Measurements from ENCODE around the gene COL10A1. TPM values are rescaled to one million over a fixed set of nuclear protein-coding genes. Genes with fewer than 3 reads are reported as not detected.

Gene COL10A1
- total RNA-seq, 2 experiments from 2014 or later = not detected

DNA sequence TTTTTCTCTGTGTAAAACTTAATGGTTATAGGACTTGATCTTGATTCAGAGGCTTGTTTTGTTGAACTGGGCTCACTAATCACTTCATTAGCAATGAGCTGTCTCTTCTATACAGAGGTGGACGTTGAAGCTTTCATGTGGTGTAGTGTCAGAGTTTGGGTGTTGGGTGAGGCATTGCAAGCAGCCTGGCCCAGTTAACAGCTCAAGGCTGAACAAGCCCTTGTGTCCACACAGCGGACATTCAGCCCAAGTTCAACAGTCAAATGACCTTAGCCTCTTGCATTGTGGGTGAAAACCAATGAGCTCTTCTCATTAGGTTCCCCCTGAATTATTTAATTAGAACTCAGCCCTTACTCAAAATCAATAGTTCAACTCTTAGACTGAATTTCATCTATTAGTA, 12.5 kb downstream of the COL10A1 start:
- ChIA-PET POLR2A (no interaction called here), CTCF (interaction anchor here (0.7 to 2.8 kb wide), 3 partner anchors 10 to 44 kb away, joined by 3 to 20 read pairs (median 9); no protein-coding TSS in a partner anchor)
- no peak for DNase-seq
- H3K4me1 Mint-ChIP-seq (ENCODE audit: low read depth) = no peaks in the 10 kb centered on the region
- intact Hi-C loops (cut with micrococcal nuclease) = no loop called here
- H3K27ac Mint-ChIP-seq = no peak overlapping the region
- H3K4me3 Mint-ChIP-seq = no peak overlapping the region
- no peaks in the 10 kb centered on the region for H3K9me3 Mint-ChIP-seq
- H3K27me3 Mint-ChIP-seq = no peaks in the 10 kb centered on the region
- H3K36me3 Mint-ChIP-seq = peaks cover 57% of the 10 kb centered on the region

DNA sequence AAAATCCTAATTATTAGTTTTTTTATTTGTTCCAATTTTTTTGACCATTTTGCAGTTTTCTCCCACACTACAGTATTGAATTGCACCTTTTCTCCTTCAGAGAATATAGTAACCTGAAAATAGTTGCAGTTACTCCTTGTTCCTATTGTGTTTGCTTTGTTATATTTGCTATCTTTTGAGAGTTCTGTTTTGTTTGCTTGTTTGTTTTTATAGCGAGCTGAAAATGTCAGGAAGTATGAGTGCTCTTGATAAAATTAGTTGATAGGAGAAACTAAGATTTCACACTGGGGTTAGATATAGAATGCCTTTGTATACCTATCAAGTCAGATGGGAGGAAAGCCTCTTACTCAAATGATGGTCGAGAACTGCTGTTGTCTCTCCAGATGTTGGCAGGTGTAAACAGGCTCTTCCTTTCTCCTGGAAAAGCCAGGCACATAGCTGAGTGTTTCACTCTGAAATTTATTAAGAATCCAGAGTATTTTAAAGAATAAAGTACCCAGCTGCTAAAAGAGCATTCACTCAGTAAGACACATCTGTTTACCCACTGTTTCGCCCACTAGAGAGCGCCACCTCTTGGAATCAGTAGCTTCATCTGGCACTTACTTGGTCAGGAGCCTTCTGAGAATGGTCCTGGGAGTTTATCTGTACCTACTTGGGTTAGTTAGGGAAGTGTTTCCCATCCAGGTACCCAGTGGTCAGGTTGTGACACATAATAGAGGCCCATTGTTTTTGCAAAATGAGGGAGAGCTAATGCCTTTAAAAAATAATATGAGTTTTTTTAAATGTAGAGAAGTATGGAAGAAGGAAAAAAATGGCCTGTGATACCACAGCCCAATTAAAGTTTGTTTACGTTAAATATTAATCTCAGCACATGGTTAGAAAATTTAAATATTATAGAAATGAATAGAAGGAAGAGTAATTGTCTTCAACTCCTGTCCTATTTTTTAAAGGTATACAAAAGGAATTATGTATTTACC, 14.1 kb downstream of the COL10A1 start:
- no peak overlapping the region for H3K4me3 Mint-ChIP-seq
- H3K36me3 Mint-ChIP-seq = peaks cover 52% of the 10 kb centered on the region
- CTCF ChIA-PET = interaction anchor here (0.7 to 2.8 kb wide), 13 partner anchors 9 to 551 kb away, joined by 3 to 20 read pairs (median 6); partner anchors contain the start of genes COL10A1 and NT5DC1
- H3K27ac Mint-ChIP-seq = no peak overlapping the region
- H3K9me3 Mint-ChIP-seq = no peaks in the 10 kb centered on the region
- H3K27me3 Mint-ChIP-seq = no peaks in the 10 kb centered on the region
- POLR2A ChIA-PET = interaction anchor here (1.7 kb wide), 1 partner anchor 11 kb away, joined by 4 read pairs; no protein-coding TSS in a partner anchor
- peak; percentile 47 for DNase-seq
- intact Hi-C loops (cut with micrococcal nuclease) = no loop called here
- peaks cover 2% of the 10 kb centered on the region for H3K4me1 Mint-ChIP-seq (ENCODE audit: low read depth)

DNA sequence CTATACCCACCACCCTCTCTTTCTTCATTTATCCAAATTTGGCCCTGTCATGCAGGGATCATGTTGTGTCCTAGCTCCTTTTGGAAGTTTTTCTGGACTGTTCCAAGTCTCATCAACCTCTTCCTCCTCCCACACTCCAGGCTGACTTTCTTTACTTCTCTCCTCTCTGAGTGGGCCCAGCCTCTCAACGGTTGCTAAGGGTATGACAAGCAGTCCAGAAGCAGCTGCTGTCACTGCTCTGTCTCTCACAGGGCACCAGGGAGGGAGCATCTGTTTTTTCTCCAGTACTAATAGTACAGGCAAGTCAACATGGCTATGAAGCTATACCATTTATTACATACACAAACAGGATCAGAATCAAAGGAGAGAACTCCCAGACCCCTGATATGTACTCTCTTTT, 17.1 kb downstream of the COL10A1 start:
- Mint-ChIP-seq H3K27me3 (no peaks in the 10 kb centered on the region), H3K27ac (no peak overlapping the region), H3K4me1 (ENCODE audit: low read depth) (peaks cover 27% of the 10 kb centered on the region), H3K36me3 (peaks cover 43% of the 10 kb centered on the region), H3K9me3 (no peaks in the 10 kb centered on the region), H3K4me3 (no peak overlapping the region)
- intact Hi-C loops (cut with micrococcal nuclease) = no loop called here
- POLR2A ChIA-PET = no interaction called here
- DNase-seq = no peak
- CTCF ChIA-PET = interaction anchor here (1.6 kb wide), 1 partner anchor 8 kb away, joined by 5 read pairs; the partner anchor contains the start of gene NT5DC1

DNA sequence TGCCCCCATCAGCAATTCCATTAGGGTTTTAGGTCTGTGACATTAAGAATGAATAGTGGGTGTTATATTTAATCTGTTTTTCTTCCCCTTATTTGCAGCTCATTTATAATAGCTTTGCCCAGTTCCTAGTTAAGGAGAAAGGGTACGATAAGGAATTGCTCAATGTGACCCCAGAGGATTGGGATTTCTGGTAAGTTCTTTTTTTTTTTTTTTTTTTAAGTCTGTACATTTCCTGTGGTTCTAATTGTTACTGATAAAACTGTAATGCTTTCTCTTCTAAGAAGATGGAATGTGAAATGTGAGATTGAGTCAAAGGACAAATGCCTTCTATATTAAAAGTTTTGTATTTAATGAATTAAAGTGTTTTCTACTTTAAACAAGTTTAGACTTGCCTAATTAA, 19.8 kb downstream of the COL10A1 start:
- no peak for DNase-seq
- POLR2A ChIA-PET = no interaction called here
- Mint-ChIP-seq H3K9me3 (no peaks in the 10 kb centered on the region), H3K4me3 (no peak overlapping the region), H3K27ac (no peak overlapping the region), H3K4me1 (ENCODE audit: low read depth) (peaks cover 52% of the 10 kb centered on the region), H3K27me3 (no peaks in the 10 kb centered on the region), H3K36me3 (peaks cover 24% of the 10 kb centered on the region)
- intact Hi-C loops (cut with micrococcal nuclease) = no loop called here
- CTCF ChIA-PET = interaction anchor here (1.0 to 1.1 kb wide), 2 partner anchors 8 to 24 kb away, joined by 3 to 4 read pairs; no protein-coding TSS in a partner anchor

DNA sequence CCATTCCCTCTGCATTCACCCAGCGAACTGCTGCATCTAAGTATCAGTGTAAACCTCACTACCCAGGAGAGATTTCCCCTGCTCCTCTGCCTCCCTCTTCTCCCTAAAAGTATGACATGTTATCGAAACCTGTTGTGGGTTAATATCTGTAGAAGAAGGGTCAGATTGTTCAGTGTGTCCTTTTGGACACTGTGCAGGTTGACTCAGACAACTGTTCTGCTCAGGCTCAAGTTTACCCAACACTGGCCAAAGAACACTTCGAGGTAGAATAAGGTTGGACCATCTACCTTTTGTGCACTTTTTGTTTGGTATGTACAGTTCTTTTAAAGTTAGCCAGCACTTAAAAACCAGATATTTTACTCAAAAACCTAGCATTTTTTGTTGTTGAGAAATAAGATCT, 20.7 kb downstream of the COL10A1 start:
- no peaks in the 10 kb centered on the region for H3K9me3 Mint-ChIP-seq
- intact Hi-C loops (cut with micrococcal nuclease) = no loop called here
- CTCF ChIA-PET = interaction anchor here (0.6 kb wide), 1 partner anchor 457 kb away, joined by 3 read pairs; no protein-coding TSS in a partner anchor
- H3K27me3 Mint-ChIP-seq = no peaks in the 10 kb centered on the region
- POLR2A ChIA-PET = no interaction called here
- no peak for DNase-seq
- H3K4me3 Mint-ChIP-seq = no peak overlapping the region
- peaks cover 20% of the 10 kb centered on the region for H3K36me3 Mint-ChIP-seq
- H3K4me1 Mint-ChIP-seq (ENCODE audit: low read depth) = peaks cover 54% of the 10 kb centered on the region
- H3K27ac Mint-ChIP-seq = no peak overlapping the region

DNA sequence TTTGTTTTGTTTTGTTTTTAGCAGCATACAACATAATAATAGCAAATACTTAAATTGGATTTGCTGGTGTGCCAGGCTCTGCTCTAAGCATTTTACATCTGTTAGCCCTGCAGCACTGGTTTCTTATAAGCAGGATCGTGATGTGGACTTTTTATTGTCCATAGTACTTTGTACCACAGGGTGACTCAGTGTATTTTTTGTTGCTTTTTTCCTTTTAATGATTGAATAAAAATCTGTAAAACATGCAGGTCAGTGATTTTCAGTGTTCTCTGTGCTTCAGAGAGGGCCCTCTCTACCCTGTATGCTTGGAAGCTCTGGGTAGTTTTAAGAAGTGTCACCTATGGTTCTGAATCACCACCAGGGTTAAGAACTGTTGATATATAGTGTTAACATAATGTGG, 21.3 kb downstream of the COL10A1 start:
- H3K27me3 Mint-ChIP-seq = no peaks in the 10 kb centered on the region
- peaks cover 19% of the 10 kb centered on the region for H3K36me3 Mint-ChIP-seq
- POLR2A ChIA-PET = no interaction called here
- H3K27ac Mint-ChIP-seq = no peak overlapping the region
- intact Hi-C loops (cut with micrococcal nuclease) = loop anchor here (5.0 kb wide), 2 partner anchors 578 to 1378 kb away; partner anchors contain the start of genes DCBLD1 and KPNA5
- CTCF ChIA-PET = interaction anchor here (0.6 kb wide), 1 partner anchor 458 kb away, joined by 3 read pairs; no protein-coding TSS in a partner anchor
- H3K4me1 Mint-ChIP-seq (ENCODE audit: low read depth) = peaks cover 57% of the 10 kb centered on the region
- no peak for DNase-seq
- no peak overlapping the region for H3K4me3 Mint-ChIP-seq
- no peaks in the 10 kb centered on the region for H3K9me3 Mint-ChIP-seq

DNA sequence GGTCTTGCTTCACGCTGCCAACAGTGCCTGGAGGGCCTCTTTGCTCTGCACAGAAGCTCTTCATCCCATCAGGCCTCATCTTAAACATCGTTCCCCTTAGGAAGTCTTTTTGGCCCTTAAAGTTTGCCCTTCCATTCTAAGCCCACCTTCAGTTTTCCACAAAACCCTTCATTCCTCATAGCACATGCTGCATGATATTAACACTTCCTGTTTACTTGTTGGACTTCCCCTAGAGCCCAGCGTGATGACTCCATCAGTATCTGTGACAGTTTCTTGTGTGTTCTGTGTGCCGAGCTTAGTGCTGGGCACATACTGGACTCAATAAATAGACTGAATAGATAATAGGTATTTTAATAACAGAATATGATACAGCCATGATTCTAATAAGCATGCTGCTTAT, 23.1 kb downstream of the COL10A1 start:
- no peak for DNase-seq
- Mint-ChIP-seq H3K4me1 (ENCODE audit: low read depth) (peaks cover 57% of the 10 kb centered on the region), H3K36me3 (peaks cover 8% of the 10 kb centered on the region), H3K27ac (no peak overlapping the region), H3K9me3 (no peaks in the 10 kb centered on the region), H3K4me3 (peak overlapping the region; percentile 2), H3K27me3 (no peaks in the 10 kb centered on the region)
- CTCF ChIA-PET = interaction anchor here (1.3 to 1.6 kb wide), 2 partner anchors 9 to 91 kb away, joined by 7 to 8 read pairs; no protein-coding TSS in a partner anchor
- intact Hi-C loops (cut with micrococcal nuclease) = loop anchor here (5.0 kb wide), 2 partner anchors 579 to 1379 kb away; partner anchors contain the start of genes DCBLD1 and KPNA5
- POLR2A ChIA-PET = interaction anchor here (0.7 kb wide), 1 partner anchor 29 kb away, joined by 3 read pairs; no protein-coding TSS in a partner anchor

DNA sequence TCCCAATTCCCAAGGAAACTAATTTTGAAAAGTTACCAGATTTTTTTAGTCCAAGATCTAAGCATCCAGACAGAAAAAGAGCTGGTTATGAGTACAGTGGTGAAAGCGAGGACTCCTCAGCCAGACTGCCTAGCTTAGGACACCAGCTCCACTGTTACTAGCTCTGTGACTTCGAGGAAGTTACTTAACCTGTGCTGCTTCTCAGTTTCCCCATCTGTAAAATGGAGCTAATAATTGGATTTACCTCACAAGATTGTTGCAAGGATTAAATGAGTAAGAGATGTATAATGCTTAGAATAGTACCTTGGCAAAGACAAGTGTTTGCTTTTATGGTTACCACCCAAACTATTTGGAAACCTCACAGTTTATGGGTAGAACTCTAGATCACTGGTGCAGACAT, 24.1 kb downstream of the COL10A1 start:
- intact Hi-C loops (cut with micrococcal nuclease) = loop anchor here (1.0 to 5.0 kb wide), 5 partner anchors 153 to 1381 kb away; partner anchors contain the start of genes DCBLD1, KPNA5, RWDD1 and TSPYL1
- Mint-ChIP-seq H3K9me3 (peaks cover under 1% of the 10 kb centered on the region), H3K4me3 (peak overlapping the region; percentile 89), H3K27me3 (no peaks in the 10 kb centered on the region), H3K36me3 (peaks cover 8% of the 10 kb centered on the region), H3K4me1 (ENCODE audit: low read depth) (peaks cover 55% of the 10 kb centered on the region), H3K27ac (peak overlapping the region; percentile 80)
- POLR2A ChIA-PET = interaction anchor here (0.8 kb wide), 1 partner anchor 10 kb away, joined by 4 read pairs; no protein-coding TSS in a partner anchor
- DNase-seq = no peak
- CTCF ChIA-PET = interaction anchor here (1.0 to 1.9 kb wide), 3 partner anchors 9 to 90 kb away, joined by 3 to 12 read pairs (median 8); no protein-coding TSS in a partner anchor

DNA sequence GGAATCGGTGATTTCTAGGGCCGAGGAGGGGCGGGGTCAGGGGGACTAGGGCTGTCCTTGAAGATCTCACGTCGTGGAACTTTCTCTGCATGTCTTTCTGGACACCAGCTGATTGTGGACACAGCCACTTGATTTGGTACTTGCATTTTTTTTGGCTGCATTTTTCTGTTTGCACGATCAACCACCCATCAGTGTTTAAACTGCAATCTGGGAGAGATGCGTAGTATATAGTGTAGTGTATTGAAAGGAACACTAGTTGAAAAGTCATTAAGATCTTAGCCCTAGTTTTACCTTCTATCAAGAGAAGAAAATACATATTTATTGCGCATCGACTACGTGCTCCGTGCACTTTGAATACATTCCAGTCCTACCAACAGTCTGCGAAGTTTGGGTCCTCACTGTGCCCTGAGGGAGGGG, 24.6 kb downstream of the COL10A1 start:
- Mint-ChIP-seq H3K36me3 (peaks cover 8% of the 10 kb centered on the region), H3K9me3 (peaks cover 5% of the 10 kb centered on the region), H3K27me3 (no peaks in the 10 kb centered on the region), H3K27ac (peak overlapping the region; percentile 80), H3K4me3 (peak overlapping the region; percentile 89), H3K4me1 (ENCODE audit: low read depth) (peaks cover 53% of the 10 kb centered on the region)
- ChIA-PET POLR2A (interaction anchor here (0.8 kb wide), 1 partner anchor 11 kb away, joined by 4 read pairs; no protein-coding TSS in a partner anchor), CTCF (interaction anchor here (0.8 to 1.9 kb wide), 6 partner anchors 8 to 117 kb away, joined by 3 to 12 read pairs (median 4); no protein-coding TSS in a partner anchor)
- no peak for DNase-seq
- intact Hi-C loops (cut with micrococcal nuclease) = loop anchor here (1.0 to 5.0 kb wide), 5 partner anchors 153 to 1381 kb away; partner anchors contain the start of genes DCBLD1, KPNA5, RWDD1 and TSPYL1

DNA sequence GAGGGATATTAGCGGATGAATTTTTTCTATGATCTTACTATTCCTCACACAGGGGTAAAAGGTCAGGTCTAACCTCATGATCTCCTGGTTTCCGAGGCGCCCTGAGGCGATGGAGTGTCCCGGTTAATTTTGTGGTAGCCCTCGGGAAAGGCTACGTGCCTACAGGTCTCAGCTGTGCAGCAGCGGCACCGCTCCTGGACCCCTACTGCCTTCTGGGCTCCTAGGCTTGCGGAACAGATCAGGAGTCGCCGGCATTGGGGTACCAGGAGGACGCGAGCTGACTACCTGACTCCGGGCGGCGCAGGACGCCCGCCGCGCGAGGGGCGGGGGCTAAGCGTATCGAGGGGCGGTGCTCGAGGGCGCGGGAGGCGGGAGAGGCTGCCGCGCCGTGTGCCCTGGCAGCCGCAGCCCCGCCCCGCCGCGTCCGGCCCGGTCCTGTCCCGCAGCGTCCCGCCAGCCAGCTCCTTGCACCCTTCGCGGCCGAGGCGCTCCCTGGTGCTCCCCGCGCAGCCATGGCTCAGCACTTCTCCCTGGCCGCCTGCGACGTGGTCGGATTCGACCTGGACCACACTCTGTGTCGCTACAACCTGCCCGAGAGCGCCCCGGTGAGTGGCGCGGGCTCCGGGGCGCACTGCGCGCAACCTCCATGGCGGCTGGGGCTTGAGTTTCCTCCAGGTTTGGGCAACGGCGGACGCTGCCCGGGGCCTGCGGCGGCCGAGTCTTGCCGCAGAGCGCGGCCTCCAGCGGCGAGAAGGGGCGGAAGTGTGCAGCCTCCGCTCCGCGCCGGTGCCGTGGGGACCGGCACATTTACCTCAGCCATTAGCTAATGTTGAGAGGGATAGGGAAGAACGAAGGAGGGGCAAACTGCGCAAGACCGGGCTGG, 25.3 kb downstream of the COL10A1 start, which contains the start of gene NT5DC1:
Gene NT5DC1 (plus strand): TSS at position 435 of the 883 bp plus-strand sequence. CDS start 78 bp downstream, at position 513.
- H3K4me1 Mint-ChIP-seq (ENCODE audit: low read depth) = peaks cover 47% of the 10 kb centered on the region
- H3K27ac Mint-ChIP-seq = peak within 1 kb of the TSS; percentile 82
- H3K4me3 Mint-ChIP-seq = peak within 1 kb of the TSS; percentile 89
- DNase-seq = peak; percentile 90
- H3K27me3 Mint-ChIP-seq = no peaks in the 10 kb centered on the region
- H3K36me3 Mint-ChIP-seq = peaks cover 8% of the 10 kb centered on the region
- POLR2A ChIA-PET = interaction anchor here (0.5 to 1.0 kb wide), 8 partner anchors 11 to 604 kb away, joined by 3 to 4 read pairs (median 3); partner anchors contain the start of gene RWDD1
- intact Hi-C loops (cut with micrococcal nuclease) = loop anchor here (1.0 to 5.0 kb wide), 6 partner anchors 89 to 1382 kb away; partner anchors contain the start of genes DCBLD1, KPNA5, RWDD1 and TSPYL1
- CTCF ChIA-PET = interaction anchor here (0.8 to 1.9 kb wide), 7 partner anchors 8 to 117 kb away, joined by 3 to 12 read pairs (median 4); no protein-coding TSS in a partner anchor
- peaks cover 11% of the 10 kb centered on the region for H3K9me3 Mint-ChIP-seq

DNA sequence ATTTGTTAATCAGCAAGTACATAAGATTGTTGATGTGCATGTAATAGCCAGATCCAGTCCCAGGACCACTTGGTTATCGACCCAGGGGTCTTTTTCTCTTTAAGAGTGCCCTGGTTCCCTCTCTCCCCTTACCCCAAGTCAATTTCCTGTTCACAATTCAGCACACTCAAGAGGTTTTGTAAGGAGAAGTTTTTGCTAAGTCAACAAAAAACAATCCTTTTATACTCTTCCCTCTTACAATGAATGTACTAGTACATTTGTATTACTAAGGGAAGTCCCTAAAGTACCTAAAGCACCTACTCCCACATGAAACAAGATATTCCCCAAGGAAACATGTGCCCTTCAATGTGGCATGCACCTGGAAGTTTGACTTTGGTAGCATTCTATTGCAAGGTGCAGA, 26.9 kb downstream of the COL10A1 start:
- H3K9me3 Mint-ChIP-seq = peaks cover 14% of the 10 kb centered on the region
- ChIA-PET POLR2A (no interaction called here), CTCF (interaction anchor here (4.9 kb wide), 1 partner anchor 88 kb away, joined by 36 read pairs; no protein-coding TSS in a partner anchor)
- no peak overlapping the region for H3K4me3 Mint-ChIP-seq
- intact Hi-C loops (cut with micrococcal nuclease) = loop anchor here (5.0 kb wide), 1 partner anchor 202 kb away; no protein-coding TSS in a partner anchor
- no peaks in the 10 kb centered on the region for H3K27me3 Mint-ChIP-seq
- H3K27ac Mint-ChIP-seq = no peak overlapping the region
- H3K36me3 Mint-ChIP-seq = peaks cover 5% of the 10 kb centered on the region
- DNase-seq = no peak
- H3K4me1 Mint-ChIP-seq (ENCODE audit: low read depth) = peaks cover 32% of the 10 kb centered on the region
